ENCODE results near the gene ENTPD2.
A peak's percentile ranks its signal among the peaks of the same experiment; 100 is the strongest.
"Not testable (repeated sequence)": the region's sequence is repeated elsewhere in the genome, so short reads cannot be mapped to it uniquely, and the experiment has no call there.

The ENTPD2 gene

DNA sequence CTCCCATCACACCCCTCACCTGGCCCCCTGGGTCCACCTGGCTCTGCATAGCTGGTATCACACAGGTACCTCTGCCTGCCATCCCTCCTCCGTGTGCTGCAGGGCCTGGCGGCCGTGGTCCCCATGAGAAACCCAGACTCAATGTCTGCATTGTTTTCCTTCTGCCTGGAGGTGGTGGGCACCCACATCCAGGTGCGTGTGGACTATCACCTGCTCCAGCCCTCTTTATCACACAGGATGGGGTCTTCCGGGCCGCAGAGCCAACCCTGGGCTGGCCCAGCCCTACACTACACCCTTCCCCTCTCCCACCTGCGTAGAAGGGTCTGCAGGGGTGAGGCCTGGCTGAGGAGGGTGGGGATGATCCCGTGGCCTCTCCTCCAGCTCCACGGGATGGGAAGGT is 14.9 kb downstream of the ENTPD2 start:
- H3K9me3 ChIP-seq, result no peaks in the 10 kb centered on the region
- no peak overlapping the region for H3K9ac ChIP-seq
- no peak overlapping the region for H3K4me2 ChIP-seq
- peaks cover 43% of the 10 kb centered on the region for H3K36me3 ChIP-seq
- no peak overlapping the region for H3K27ac ChIP-seq
- H4K20me1 ChIP-seq, result peaks cover 36% of the 10 kb centered on the region
- no peak for TF ChIP-seq Cebpa-rat (IDR thresholded peaks at IDR 0.05)
- no peaks in the 10 kb centered on the region for H3K27me3 ChIP-seq
- no peak overlapping the region for H3K4me3 ChIP-seq
- peaks cover 71% of the 10 kb centered on the region for H3K4me1 ChIP-seq

DNA sequence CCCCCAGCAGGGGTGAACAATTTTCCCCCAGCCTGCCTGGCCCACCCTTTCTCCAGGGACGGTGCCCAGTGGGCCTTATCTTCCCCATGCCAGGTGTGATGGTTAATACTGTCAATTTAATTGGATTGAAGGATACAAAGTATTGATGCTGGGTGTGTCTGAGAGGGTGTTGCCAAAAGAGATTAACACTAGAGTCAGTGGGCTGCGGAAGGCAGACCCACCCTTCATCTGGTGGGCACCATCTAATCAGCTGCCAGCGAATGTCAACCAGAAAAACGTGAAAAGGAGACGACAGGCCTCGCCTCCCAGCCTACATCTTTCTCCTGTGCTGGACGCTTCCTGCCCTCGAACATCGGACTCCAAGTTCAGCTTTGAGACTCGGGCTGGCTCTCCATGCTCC is 16.4 kb downstream of the ENTPD2 start:
- H3K4me3 ChIP-seq, result no peak overlapping the region
- no peak overlapping the region for H3K9ac ChIP-seq
- no peak overlapping the region for H3K4me2 ChIP-seq
- TF ChIP-seq Cebpa-rat (IDR thresholded peaks at IDR 0.05), result no peak
- no peaks in the 10 kb centered on the region for H3K9me3 ChIP-seq
- no peak overlapping the region for H3K27ac ChIP-seq
- H4K20me1 ChIP-seq, result peaks cover 22% of the 10 kb centered on the region
- H3K4me1 ChIP-seq, result peaks cover 71% of the 10 kb centered on the region
- H3K27me3 ChIP-seq, result no peaks in the 10 kb centered on the region
- peaks cover 43% of the 10 kb centered on the region for H3K36me3 ChIP-seq

DNA sequence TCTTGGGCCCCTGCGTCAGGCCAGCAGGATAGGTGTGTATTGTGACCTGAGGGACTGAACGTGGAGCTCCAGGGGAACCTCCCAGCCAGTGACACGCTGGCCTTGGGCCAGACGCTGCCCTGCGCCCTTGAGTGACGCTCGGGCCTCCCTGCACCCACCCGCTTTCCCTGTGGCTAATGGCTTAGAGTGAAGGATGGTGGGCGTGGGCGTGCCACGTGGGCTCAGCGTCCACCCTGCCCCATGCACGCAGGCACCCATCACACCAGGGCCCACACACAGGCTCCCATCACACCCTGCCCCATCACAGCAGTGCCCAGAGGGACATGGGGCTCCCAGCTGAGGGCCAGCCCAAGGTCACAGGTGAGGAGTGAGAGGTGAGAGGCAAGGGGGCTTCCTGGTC is 16.8 kb downstream of the ENTPD2 start:
- no peak overlapping the region for H3K27ac ChIP-seq
- no peak overlapping the region for H3K4me3 ChIP-seq
- peaks cover 71% of the 10 kb centered on the region for H3K4me1 ChIP-seq
- H3K9me3 ChIP-seq, result no peaks in the 10 kb centered on the region
- no peak for TF ChIP-seq Cebpa-rat (IDR thresholded peaks at IDR 0.05)
- H3K9ac ChIP-seq, result no peak overlapping the region
- H3K4me2 ChIP-seq, result no peak overlapping the region
- H3K36me3 ChIP-seq, result peaks cover 43% of the 10 kb centered on the region
- H4K20me1 ChIP-seq, result peaks cover 17% of the 10 kb centered on the region
- no peaks in the 10 kb centered on the region for H3K27me3 ChIP-seq

DNA sequence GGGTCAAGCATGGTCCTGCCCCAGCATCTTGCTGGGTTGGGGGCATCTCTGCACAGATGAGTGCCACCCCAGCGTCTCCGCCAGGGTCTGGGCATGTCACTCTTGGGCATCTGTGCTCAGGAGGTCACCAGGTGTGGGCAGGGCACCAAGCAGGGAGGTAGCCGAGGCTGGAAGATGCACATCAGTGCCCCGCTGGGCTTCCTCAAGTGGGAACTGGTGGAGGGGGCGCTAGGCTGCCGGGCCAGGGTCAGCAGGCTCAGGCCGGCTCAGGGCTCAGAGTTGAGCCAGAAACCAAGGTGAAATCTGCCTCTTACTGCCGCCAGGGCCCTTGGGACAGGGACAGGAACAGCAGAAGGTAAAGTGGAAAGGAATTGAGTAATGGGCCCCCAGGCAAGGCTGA is 17.9 kb downstream of the ENTPD2 start:
- H3K9ac ChIP-seq, result 0 out of 2 replicates have a peak overlapping the region, but pooled peaks have one; percentile 38

GRCh38 chr9:137035507-137035834 is 18.4 kb downstream of the ENTPD2 start:
- Histone ChIP-seq H3K27ac (peak overlapping the region; percentile 81), H3K9me3 (no peaks in the 10 kb centered on the region), H3K27me3 (no peaks in the 10 kb centered on the region), H3K9ac (peak overlapping the region; percentile 38; the same call in 1 of the 2 replicates), H3K36me3 (peaks cover 38% of the 10 kb centered on the region), H3K4me3 (no peak overlapping the region), H3K4me1 (peaks cover 71% of the 10 kb centered on the region), H4K20me1 (peaks cover 2% of the 10 kb centered on the region), H3K4me2 (peak overlapping the region; percentile 93)
- no peak for TF ChIP-seq Cebpa-rat (IDR thresholded peaks at IDR 0.05)

More for the DNA sequence above, 17.9 kb downstream of the ENTPD2 start:
- Histone ChIP-seq H3K9me3 (no peaks in the 10 kb centered on the region), H3K4me2 (peak overlapping the region; percentile 93), H3K36me3 (peaks cover 43% of the 10 kb centered on the region), H4K20me1 (peaks cover 6% of the 10 kb centered on the region), H3K27ac (peak overlapping the region; percentile 81), H3K4me1 (peaks cover 71% of the 10 kb centered on the region), H3K4me3 (no peak overlapping the region), H3K27me3 (no peaks in the 10 kb centered on the region)
- TF ChIP-seq Cebpa-rat (IDR thresholded peaks at IDR 0.05), result no peak

DNA sequence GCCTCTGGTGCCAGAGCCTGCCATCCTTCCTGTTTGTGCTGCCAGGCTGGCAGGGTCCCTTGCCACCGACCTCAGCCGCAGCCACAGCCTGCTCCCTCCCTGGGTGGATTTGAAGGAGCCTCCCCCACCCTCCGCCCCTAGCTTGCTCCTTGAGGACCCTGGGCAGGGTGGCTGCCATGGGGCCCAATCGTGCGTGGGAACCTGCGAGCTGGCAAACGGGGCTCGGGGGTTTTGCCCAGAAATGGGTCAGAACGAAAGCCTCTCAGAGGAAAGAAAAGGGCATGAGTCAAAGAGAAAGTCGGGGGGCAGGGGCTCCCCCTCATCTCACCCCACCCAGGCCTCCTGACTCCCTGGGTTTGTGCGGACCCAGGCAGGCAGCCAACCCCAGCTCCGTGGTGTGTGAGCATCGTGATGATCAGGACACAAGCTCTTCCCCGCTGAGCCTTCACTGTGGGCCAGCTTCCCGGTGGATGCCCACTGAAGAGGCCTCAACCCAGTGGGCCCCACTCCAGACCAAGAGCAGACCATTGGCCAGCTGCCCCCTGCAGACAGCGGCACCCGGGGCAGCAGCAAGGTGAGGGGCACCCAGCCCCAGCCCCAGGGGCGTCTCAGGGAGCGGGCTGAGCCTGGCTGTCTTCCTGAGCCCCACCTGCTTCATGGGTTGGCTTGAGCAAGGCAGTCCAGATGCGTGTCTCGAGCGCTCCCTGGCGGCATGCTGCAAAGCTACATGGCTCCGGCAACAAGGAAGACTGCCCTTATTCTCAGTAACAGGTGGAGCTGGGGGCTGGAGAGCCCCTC is 19.0 kb downstream of the ENTPD2 start:
- Histone ChIP-seq H3K27ac (peak overlapping the region; percentile 81), H3K9ac (peak overlapping the region; percentile 62), H3K27me3 (no peaks in the 10 kb centered on the region), H4K20me1 (no peaks in the 10 kb centered on the region), H3K4me2 (peak overlapping the region; percentile 93), H3K4me3 (peak overlapping the region; percentile 55), H3K9me3 (no peaks in the 10 kb centered on the region), H3K36me3 (peaks cover 34% of the 10 kb centered on the region), H3K4me1 (peaks cover 74% of the 10 kb centered on the region)
- TF ChIP-seq Cebpa-rat (IDR thresholded peaks at IDR 0.05), result no peak

GRCh38 chr9:137034039-137034708 is 19.7 kb downstream of the ENTPD2 start:
- Histone ChIP-seq H3K36me3 (peaks cover 27% of the 10 kb centered on the region), H3K4me3 (peak overlapping the region; percentile 74), H3K27me3 (no peaks in the 10 kb centered on the region), H3K27ac (peak overlapping the region; percentile 94), H3K9ac (peak overlapping the region; percentile 80), H3K4me1 (peaks cover 77% of the 10 kb centered on the region), H3K9me3 (no peaks in the 10 kb centered on the region), H3K4me2 (peak overlapping the region; percentile 94), H4K20me1 (no peaks in the 10 kb centered on the region)
- TF ChIP-seq Cebpa-rat (IDR thresholded peaks at IDR 0.05), result no peak

DNA sequence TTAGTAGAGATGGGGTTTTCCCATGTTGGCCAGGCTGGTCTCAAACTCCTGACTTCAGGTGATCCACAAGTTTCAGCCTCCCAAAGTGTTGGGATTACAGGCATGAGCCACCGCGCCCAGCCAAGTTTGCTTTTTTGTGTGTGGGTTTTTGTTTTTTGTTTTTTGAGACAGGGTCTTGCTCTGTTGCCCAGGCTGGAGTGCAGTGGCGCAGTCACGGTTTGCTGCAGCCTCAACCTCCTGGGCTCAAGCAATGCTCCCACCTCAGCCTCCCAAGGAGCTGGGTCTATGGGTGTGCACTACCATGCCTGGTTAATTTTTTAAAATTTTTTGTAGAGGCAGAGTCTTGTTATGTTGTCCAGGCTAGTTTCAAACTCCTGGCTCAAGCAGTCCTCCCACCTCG is 20.4 kb downstream of the ENTPD2 start:
- not testable (repeated sequence) for H3K27me3 ChIP-seq, H4K20me1 ChIP-seq, H3K9me3 ChIP-seq
- peak overlapping the region; percentile 94 for H3K27ac ChIP-seq
- H3K4me1 ChIP-seq, result peaks cover 78% of the 10 kb centered on the region
- peaks cover 20% of the 10 kb centered on the region for H3K36me3 ChIP-seq
- H3K4me3 ChIP-seq, result peak overlapping the region; percentile 74
- peak overlapping the region; percentile 94 for H3K4me2 ChIP-seq
- peak overlapping the region; percentile 80; the same call in 1 of the 2 replicates for H3K9ac ChIP-seq

DNA sequence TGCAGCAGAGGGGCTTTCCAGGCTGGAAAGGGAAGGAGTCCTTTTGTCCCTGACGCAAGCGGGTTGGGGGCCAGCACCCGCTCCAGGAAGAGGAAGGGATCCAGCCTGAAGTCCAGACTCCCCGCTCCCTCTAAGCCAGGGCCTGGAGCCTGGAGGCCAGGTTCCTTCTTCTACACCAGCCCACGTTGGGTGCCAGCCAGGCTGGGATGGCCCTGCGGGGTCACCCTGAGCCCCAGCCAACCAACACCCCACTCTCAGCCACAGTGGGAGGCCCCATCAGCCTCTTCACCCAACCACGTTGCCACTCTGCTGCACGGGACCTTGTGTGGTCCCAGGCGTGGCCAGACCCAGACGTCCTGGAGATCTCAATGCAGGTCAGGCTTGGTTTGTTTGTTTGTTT is 21.0 kb downstream of the ENTPD2 start:
- H3K4me3 ChIP-seq, result peak overlapping the region; percentile 74
- peak overlapping the region; percentile 94 for H3K4me2 ChIP-seq
- peak overlapping the region; percentile 80 for H3K9ac ChIP-seq
- peak overlapping the region; percentile 94 for H3K27ac ChIP-seq
- no peaks in the 10 kb centered on the region for H3K9me3 ChIP-seq
- peaks cover 14% of the 10 kb centered on the region for H3K36me3 ChIP-seq
- H4K20me1 ChIP-seq, result no peaks in the 10 kb centered on the region
- no peaks in the 10 kb centered on the region for H3K27me3 ChIP-seq
- H3K4me1 ChIP-seq, result peaks cover 79% of the 10 kb centered on the region
- TF ChIP-seq Cebpa-rat (IDR thresholded peaks at IDR 0.05), result no peak
